Renal pelvis (tissue), 4 donors: Measurements from ENCODE around the gene LTBR. TPM values are rescaled to one million over a fixed set of nuclear protein-coding genes. Genes with fewer than 3 reads are reported as not detected.
A peak's percentile ranks its signal among the peaks of the same experiment; 100 is the strongest.

Source experiments
- DNase-seq: peaks from one replicate; pipeline ENCODE4 v3.0.0-alpha.2; 2013
- polyA plus RNA-seq, 3 donors: library from polyadenylated mRNA; unstranded; fragments of 120-200 nt; gene quantifications; one replicate each; pipeline ENCODE4 v1.2.1, GENCODE V29; 2013; ENCODE audit not compliant: insufficient read length in 3 of 3

LTBR gene
- polyA plus RNA-seq, 3 donors = 67.5 to 85.7 (median 75.1) TPM

- DNase-seq = no peak
These were observed 20.5 kb upstream of the LTBR start for GRCh38 chr12:6363330-6364043.

DNA sequence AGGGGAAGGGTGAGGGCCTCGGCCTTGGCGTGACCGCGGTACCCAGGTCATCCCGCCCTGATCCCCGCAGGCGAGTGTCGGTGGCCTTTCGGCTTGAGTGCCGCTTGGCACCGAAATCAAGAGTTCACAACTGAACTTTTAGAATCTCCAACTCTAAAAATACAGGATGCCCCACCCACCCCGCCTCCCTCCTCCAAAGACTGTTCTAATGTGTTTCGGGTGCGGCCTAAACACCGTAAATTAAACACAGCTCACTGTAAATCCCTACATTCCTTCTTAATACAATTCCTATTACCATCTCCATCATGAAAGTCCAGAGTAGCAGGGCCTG, 20.0 kb upstream of the LTBR start:
- DNase-seq = no peak

- DNase-seq = no peak
These were observed 16.6 kb upstream of the LTBR start for GRCh38 chr12:6367065-6367968.

- no peak for DNase-seq
These were observed 15.7 kb upstream of the LTBR start for GRCh38 chr12:6367969-6368892.

DNA sequence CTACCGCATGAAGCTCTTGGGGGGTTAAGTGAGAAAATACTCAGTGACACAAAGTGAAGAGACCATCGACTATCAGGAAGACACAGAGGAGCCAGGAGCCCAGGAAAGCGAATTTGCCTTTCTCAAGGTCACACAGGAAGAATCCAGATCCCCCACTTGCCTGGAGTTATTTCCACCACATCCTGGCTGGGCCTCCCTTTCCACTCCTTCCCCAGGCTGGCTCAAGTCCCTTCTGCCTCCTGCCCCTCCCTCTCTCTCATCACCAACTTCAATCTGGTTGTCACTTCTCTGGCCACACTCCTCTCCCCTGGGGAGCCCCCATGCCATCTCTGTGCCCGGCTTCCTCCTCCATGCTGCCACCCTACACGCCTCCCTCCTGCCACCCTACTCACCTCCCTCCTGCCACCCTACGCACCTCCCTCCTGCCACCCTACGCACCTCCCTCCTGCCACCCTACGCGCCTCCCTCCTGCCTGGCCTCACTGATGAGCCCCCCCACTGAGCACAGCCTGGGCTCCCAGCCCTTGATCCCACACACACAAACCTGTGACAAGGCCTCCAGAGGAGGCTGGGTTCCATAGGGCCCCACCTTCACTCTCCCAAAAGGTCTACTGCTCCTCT, 14.9 kb upstream of the LTBR start:
- DNase-seq = no peak

GRCh38 chr12:6369916-6370575, 13.9 kb upstream of the LTBR start:
- no peak for DNase-seq

DNA sequence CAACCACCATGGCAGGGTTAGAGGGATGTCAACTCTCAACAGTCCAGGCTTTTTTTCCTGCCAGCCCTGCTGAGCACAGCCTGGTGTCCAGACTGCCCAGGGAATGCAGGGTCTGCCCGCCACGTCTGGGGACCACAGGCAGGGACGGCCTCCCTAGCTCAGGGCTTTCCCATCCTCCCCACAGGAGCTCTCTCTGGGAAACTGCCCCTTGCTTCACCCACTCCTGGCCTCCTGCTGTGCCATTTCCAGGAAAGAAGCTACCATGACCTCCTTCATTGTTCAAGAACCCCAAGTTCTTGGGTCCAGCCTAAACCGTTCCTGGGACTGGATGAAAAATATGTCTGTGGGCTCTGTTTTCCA, 13.4 kb upstream of the LTBR start:
- DNase-seq = no peak

GRCh38 chr12:6370994-6371754, 12.8 kb upstream of the LTBR start:
- DNase-seq = peak; percentile 87

GRCh38 chr12:6372403-6373003, 11.5 kb upstream of the LTBR start:
- no peak for DNase-seq

DNA sequence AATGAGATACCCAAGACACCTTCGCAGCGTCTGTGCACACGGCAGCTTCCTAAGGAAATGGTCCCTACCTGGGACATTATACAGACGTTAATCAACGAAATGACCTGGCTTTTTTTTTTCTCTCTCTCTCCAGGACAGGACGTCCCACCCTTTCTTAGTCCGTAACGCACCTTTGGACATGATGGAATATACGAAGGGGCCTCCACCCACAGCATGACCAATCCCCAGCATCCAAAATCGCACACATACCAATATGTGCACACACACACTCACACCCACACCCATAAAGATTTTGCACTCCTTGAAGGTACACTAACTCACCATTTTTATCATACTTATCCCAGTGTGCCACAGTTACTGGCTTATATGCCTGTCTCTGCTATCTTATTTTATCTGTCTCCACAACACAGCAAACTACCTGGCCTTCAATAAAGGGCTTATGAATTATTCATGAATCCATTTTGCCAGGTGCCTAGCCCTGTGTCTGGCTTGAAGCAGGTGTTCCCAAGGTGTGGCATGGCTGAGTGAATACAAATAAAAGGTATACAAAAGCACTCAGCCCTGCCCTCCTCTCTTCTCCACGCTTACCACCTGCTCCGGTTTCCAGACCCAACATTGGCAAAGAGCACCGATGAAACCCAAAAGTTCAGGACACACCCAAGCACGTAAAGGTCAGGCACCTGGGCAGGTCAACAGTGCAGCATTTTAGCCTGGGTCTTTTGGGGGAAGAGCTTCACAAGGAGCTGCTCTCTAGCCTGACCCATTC, 10.8 kb upstream of the LTBR start:
- DNase-seq = no peak

DNA sequence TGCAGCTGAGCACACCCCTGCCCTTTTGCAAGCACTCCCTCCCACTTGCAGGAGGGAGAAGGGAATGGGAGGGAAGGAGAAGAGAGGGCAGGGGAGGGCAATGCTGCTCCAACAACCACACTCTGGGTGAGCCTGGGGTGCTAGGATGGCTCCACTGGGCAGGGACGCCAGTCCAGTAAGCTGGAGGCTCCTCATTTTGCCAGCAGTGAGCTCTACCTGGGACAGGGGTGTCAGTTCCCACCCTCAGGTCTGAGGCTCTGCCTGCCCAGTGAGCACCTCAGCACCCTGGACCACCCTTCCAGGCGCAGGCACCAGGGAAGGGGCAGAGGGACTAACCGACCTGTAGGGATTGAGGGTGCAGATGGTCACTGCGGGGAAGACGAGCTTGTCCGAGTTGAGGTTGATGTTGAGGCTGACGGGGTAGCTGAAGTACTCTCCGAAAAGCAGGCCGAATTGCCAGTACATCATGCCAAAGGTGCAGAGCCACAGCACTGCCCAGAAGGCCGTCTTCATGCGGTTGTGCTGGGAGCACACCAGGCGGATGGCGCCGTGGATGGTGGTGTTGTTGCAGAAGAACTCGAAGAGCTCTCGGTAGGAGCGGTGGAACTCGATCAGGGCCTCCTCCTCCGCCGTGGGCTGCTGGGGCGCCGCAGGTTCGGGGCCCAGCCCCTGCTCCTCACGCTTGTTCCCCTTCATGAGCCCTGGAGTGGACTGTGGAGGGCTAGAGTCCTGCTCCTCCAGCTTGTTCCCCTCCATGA, 9.8 kb upstream of the LTBR start:
- DNase-seq = no peak

- no peak for DNase-seq
These were observed 9.2 kb upstream of the LTBR start for GRCh38 chr12:6374786-6375160.

DNA sequence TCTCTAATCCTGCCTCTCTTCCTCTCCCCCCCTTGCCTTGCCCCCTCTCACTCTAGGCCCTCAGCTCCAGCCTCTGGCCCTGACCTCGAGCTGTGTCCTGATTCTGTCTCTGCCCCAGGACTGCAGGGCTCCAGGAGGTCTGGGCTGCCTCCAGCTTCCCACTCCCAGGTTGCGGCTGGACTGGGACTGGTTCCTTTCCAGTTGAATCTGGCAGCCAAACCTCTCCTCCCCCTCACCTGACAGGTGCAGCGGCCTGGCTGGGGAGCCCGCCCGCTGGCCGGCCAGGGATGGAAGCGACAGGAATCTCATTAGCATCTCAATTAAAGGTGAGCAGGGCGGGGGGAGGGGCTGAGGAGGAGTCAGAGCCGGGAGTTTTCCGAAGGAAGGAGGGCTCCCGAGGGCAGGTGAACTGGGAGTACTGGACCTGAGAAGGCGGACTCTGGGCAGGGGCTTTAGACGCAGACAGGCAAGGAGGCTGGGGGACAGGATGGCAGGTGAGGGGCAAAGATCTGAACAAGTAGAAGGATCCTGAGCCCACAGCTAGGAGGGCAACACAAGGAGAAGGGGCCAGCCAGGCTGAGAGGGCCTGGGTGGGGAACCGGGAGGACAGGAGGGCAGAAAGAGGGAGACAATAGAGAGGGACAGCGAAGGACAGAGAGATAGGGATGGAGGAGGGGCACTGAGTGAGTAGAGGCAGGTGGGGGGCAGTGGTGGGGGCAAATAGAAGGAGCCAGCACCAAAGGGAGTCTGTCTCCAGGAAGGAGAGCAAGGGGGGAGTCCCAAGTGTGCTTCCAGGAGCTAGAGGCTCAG, 8.5 kb upstream of the LTBR start, which contains the start of gene SCNN1A:
TSS of gene SCNN1A (minus strand) at position 295 of the 810 bp plus-strand sequence. CDS start 780 bp downstream, outside the sequence.
- DNase-seq = peak; percentile 62

GRCh38 chr12:6376079-6376869, 7.7 kb upstream of the LTBR start:
- peak; percentile 48 for DNase-seq

DNA sequence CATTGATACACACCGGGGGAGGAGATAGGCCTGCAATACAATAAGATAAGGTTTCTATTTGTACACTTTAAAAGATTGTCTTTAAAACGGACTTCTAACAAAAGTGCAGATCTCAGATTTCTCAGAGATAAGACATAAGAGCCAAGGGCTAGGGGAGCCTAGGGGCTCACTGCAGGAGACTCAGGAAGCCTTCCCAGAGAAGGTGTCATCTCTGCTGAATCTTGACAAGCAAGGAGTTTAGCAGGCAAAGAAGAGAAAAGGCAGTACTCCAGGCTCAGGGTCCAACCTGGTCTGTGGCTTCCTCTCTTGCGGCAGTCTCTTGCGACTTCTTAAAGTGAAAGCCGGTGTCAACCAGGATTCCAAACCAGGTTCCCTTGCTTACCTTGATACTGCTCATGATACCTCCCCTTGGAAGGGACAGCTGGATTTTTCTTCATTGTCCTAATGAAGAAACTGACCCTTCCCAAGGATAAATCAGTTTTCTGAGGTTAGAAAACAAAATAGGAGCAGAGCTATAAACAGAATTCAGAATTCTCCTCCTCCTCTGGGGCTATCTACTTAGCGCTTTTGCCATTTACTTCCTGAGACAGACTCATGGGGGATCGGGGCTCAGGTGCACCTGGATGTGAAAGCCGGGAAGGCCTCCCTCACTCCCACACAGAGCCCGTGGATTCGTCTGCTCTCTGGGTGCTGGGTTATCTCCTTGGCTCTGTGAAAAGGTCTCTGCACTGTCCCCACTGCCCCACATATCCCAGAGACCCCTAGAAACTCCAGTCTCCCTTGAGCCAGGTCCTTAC, 6.9 kb upstream of the LTBR start:
- no peak for DNase-seq

GRCh38 chr12:6377667-6377994, 6.3 kb upstream of the LTBR start:
- no peak for DNase-seq
